Testis (tissue), 2 donors: Measurements from ENCODE around the gene KCTD13.

ENCODE experiments used
- POLR2A ChIP-seq: fragments of 450-650 bp; IDR thresholded peaks from one replicate; pipeline ENCODE4 v1.6.1; 2017; ENCODE audit warnings: antibody characterized with exemption, mild to moderate bottlenecking, moderate library complexity
- TF ChIP-seq, protein P1 (sequence below), 3 experiments: fragments of 450-650 bp in 2 of 3; fragments of 200-600 bp in 1 of 3; sonication (generic) in 1 of 3; IDR thresholded peaks; one replicate each; pipeline ENCODE4 v1.5.1; 2016 to 2019; ENCODE audit warnings: antibody characterized with exemption in 3 of 3, mild to moderate bottlenecking in 2 of 3, moderate library complexity in 1 of 3

DNA sequence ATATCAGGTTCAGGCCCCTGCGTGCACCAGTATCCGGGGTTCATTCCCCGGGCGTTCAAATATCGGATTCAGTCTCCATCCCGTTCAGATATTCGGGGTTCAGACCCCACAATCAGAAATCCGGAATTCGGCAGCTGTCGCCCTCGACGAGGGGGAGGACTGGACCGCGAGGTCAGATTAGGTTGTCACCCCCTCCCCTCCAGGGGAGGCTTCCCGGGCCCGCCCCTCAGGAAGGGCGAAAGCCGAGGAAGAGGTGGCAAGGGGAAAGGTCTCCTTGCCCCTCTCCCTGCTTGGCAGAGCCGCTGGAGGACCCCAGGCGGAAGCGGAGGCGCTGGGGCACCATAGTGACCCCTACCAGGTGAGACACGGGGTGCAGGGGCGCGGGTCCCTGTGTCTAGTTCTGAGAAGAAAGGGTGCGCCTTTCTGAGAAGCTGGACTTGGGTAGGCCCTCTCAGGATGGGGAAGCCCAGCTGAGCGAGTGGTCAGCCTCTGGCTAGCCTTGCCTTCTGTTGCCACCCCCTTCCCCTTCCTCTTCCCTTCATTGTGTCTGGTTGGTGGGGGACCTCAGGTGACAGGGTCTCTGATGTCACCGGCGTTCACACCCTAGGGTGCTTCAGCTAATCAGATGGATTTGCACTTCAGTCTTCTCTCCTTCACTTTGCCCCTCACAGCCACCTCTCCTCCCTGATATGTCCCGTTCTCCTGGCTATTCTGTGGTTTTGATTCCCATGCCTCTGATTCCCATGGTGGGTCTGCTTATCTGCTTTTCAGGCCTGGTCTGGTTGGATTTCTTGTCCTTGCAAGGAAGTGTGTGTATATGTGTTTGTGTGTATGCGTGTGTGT, 48.5 kb upstream of the KCTD13 start:
- TF ChIP-seq, protein P1, sequence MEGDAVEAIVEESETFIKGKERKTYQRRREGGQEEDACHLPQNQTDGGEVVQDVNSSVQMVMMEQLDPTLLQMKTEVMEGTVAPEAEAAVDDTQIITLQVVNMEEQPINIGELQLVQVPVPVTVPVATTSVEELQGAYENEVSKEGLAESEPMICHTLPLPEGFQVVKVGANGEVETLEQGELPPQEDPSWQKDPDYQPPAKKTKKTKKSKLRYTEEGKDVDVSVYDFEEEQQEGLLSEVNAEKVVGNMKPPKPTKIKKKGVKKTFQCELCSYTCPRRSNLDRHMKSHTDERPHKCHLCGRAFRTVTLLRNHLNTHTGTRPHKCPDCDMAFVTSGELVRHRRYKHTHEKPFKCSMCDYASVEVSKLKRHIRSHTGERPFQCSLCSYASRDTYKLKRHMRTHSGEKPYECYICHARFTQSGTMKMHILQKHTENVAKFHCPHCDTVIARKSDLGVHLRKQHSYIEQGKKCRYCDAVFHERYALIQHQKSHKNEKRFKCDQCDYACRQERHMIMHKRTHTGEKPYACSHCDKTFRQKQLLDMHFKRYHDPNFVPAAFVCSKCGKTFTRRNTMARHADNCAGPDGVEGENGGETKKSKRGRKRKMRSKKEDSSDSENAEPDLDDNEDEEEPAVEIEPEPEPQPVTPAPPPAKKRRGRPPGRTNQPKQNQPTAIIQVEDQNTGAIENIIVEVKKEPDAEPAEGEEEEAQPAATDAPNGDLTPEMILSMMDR (IDR thresholded peaks at IDR 0.05), result no peak
- TF ChIP-seq POLR2A, result no peak
